Panc1 (cell line): ENCODE results near the gene PSMB1.

Experiments
- CTCF ChIP-seq: fragments of 450-650 bp; IDR thresholded peaks from 2 replicates; pipeline ENCODE4 v1.5.1; 2017; ENCODE audit warnings: mild to moderate bottlenecking
- TCF7L2 ChIP-seq: IDR thresholded peaks from 2 replicates; pipeline ENCODE4 v1.6.1; 2011; ENCODE audit warnings: mild to moderate bottlenecking, low read depth, low read length, inconsistent platforms

- TF ChIP-seq CTCF, result no peak
- TF ChIP-seq TCF7L2, result no peak
Measured at GRCh38 chr6:170533792-170534191, 19.3 kb downstream of the PSMB1 start.
